G401.6 (cell line): ENCODE data around the gene SLC2A4.

Experiments
- FAIRE-seq: peaks from 2 replicates; lab custom pipeline; 2012; peaks lifted over from hg19 to GRCh38; lab: Jason Lieb, UNC

The SLC2A4 gene

GRCh38 chr17:7279448-7279847 lies 2.1 kb upstream of the SLC2A4 start:
- FAIRE-seq, result no peak

DNA sequence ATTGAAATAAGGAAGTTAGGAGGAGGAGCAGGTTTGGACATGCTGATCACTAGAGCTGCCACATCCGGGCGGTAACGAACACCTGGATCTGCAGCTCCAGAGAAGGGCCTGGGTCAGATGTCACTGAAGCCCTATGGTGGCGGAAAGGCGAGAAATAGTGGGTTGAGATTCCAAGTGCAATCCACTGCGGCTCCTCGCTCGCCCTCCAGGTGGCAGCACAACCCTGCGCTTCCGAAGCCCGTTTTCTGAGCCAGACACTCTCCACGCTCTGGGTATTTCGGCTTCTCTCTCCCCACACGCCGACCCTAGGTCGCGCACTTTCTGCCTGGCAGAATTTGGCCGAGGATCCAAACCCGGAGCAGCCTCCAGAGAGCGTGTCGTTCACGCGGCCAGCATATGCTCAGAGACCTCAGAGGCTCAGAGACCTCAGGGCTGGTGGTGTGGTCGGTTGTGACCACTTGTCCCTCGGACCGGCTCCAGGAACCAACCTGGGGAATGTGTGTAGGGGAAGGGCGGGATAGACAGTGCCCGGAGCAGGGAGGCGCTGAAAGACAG lies 922 bp upstream of the SLC2A4 start:
- FAIRE-seq, result peak; percentile 87

- FAIRE-seq, result no peak
Observed at GRCh38 chr17:7281953-7282751, 634 bp downstream of the SLC2A4 start.

- FAIRE-seq, result no peak
Observed at GRCh38 chr17:7282752-7283321, 1.3 kb downstream of the SLC2A4 start.

DNA sequence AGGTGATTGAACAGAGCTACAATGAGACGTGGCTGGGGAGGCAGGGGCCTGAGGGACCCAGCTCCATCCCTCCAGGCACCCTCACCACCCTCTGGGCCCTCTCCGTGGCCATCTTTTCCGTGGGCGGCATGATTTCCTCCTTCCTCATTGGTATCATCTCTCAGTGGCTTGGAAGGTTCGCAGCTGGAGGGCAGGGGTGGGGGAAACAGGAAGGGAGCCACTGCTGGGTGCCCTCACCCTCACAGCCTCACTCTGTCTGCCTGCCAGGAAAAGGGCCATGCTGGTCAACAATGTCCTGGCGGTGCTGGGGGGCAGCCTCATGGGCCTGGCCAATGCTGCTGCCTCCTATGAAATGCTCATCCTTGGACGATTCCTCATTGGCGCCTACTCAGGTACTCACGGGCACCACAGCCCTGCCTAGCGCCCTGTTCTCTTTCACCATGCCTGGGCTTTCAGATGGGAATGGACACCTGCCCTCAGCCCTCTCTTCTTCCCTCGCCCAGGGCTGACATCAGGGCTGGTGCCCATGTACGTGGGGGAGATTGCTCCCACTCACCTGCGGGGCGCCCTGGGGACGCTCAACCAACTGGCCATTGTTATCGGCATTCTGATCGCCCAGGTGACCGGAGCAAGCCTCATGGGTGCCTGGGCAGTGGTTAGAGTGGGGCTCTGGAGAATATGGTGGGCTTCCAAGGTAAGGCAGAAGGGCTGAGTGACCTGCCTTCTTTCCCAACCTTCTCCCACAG lies 2.1 kb downstream of the SLC2A4 start:
- FAIRE-seq, result no peak

DNA sequence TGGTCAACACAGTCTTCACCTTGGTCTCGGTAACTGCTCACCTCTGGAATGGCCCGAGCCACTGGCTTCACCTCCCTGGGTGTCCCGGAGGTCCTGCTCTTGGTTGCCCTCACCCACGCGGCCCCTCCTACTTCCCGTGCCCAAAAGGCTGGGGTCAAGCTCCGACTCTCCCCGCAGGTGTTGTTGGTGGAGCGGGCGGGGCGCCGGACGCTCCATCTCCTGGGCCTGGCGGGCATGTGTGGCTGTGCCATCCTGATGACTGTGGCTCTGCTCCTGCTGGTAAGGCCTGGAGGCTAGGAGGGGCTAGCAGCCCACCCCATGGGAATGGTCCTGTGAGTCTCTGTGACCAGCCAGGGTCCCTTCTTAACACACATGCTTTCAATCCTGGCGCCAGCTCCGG lies 3.4 kb downstream of the SLC2A4 start:
- FAIRE-seq, result no peak

DNA sequence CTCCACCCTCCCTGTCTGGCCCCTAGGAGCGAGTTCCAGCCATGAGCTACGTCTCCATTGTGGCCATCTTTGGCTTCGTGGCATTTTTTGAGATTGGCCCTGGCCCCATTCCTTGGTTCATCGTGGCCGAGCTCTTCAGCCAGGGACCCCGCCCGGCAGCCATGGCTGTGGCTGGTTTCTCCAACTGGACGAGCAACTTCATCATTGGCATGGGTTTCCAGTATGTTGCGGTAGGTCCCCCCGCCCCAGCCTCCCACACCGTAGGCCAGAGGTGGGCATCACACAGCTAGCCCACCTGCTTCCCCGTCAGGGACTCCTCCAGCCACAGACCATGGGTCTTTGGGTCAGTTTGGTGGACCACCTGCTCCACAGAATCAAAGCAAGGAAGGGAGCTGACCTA lies 4.2 kb downstream of the SLC2A4 start:
- FAIRE-seq, result no peak

GRCh38 chr17:7289256-7290032 lies 7.9 kb downstream of the SLC2A4 start:
- FAIRE-seq, result no peak

- no peak for FAIRE-seq
Observed at GRCh38 chr17:7290166-7290565, 8.6 kb downstream of the SLC2A4 start.

- FAIRE-seq, result no peak
Observed at GRCh38 chr17:7290685-7291084, 9.2 kb downstream of the SLC2A4 start.

- no peak for FAIRE-seq
Observed at GRCh38 chr17:7292194-7292593, 10.7 kb downstream of the SLC2A4 start.

GRCh38 chr17:7292729-7293128 lies 11.2 kb downstream of the SLC2A4 start:
- FAIRE-seq, result no peak

GRCh38 chr17:7293159-7293558 lies 11.6 kb downstream of the SLC2A4 start:
- FAIRE-seq, result no peak

DNA sequence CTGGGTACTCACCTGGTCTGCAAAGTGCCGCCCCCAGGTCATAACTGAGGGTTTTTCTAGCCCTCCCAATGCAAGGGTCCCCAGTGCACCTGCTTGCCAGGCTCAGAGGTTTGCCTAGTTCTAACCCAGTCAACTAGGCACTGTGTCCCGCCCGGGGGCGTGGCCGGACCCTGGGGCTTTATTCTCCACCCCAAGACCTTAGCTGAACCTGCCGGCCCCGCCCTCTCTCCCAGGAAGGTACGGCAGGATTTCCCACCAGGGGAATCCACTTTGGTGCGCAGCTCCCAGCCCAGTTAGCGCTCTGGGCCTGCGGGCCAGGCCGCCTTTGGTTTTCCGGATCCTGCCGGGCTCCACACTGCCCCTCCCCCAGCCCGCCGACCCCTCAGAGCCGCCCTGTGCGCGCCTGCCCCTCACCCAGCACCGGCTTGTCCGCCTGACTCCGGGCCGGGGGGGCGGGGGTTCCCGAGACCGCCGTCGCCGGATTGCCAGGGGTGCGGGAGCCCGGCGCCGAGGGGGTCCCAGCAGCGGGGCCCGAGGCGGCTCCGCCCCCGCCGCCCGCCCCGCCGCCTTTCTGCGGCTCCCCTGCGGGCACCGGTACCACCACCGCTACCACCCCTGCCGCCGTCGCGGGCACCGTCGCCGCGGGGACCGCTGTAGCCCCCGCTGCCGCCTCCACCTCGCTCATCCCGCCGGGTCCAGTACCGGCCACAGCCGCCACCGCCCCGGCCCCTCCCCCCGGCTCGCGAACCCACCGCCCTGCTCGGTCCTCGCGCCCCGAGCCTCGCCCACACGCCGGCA lies 12.5 kb downstream of the SLC2A4 start:
- FAIRE-seq, result no peak

GRCh38 chr17:7294614-7295153 lies 13.2 kb downstream of the SLC2A4 start, which contains the start of gene YBX2:
YBX2 (minus strand) TSS chr17:7294639; CDS start chr17:7294500, 139 bp downstream.
- FAIRE-seq, result no peak

GRCh38 chr17:7295230-7296180 lies 14.0 kb downstream of the SLC2A4 start:
- FAIRE-seq, result no peak

DNA sequence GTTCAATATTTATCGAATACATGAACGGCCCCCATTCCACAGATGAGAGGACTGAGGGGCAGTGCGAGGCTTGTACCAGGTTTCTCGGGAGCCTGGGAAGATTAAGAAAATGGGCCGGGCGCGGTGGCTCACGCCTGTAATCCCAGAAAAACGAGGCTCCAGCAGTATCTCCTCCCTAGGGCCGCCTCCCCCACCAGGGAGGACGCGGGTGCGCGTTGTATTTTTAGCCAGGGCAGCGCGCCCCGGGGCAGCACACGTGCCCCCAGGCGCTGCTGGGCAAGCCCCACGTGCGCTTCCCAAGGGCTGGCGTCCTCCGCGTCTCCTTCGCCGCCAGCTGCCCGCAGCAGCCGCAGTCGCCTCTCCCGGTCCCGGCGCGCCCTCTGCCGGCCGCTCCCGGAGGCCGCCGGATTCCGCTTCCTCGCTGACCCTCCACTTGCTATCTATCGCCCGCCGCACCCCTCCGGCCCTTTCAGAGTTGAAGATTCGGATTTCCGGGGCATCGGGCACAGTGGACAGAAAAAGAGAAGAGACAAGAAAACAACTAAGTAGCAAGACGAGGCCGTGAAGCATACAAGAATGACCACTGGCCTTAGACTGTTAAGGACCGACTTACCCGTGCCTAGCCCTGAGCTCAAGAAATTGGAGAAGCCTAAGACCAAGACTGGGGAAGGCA lies 14.8 kb downstream of the SLC2A4 start:
- no peak for FAIRE-seq

GRCh38 chr17:7304179-7304578 lies 22.7 kb downstream of the SLC2A4 start:
- no peak for FAIRE-seq
